Calu3 (cell line): ENCODE results near the gene NAPSA. TPM values are rescaled to one million over a fixed set of nuclear protein-coding genes. Genes with fewer than 3 reads are reported as not detected.
"Not testable (repeated sequence)": the region's sequence is repeated elsewhere in the genome, so short reads cannot be mapped to it uniquely, and the experiment has no call there.

ENCODE experiments used
- BruUV-seq: library from RNA; stranded (reverse); fragments of 400-500 nt; replicated peaks from 2 replicates; lab custom pipeline; 2021; lab: Mats Ljungman, UMichigan
- CTCF ChIA-PET: fragments of 300-600 bp; sonication (Branson Sonifier 250); formaldehyde crosslinking; loops from one replicate; lab custom pipeline; 2022; ENCODE audit warnings: antibody characterized with exemption; lab: Charles Lee
- DNase-seq: peaks from one replicate; pipeline ENCODE4 v3.0.0; 2022
- H3K27ac Mint-ChIP-seq: one replicate; pipeline ENCODE4 v1.8.0; 2022; ENCODE audit warnings: mixed read lengths; ENCODE audit not compliant: unreplicated experiment
- H3K27me3 Mint-ChIP-seq: one replicate; pipeline ENCODE4 v1.8.0; 2022; ENCODE audit warnings: mixed read lengths; ENCODE audit not compliant: unreplicated experiment
- H3K36me3 Mint-ChIP-seq: one replicate; pipeline ENCODE4 v1.8.0; 2022; ENCODE audit warnings: mild to moderate bottlenecking, moderate library complexity, mixed read lengths; ENCODE audit not compliant: insufficient read depth, unreplicated experiment
- H3K4me1 Mint-ChIP-seq: one replicate; pipeline ENCODE4 v1.8.0; 2022; ENCODE audit warnings: mild to moderate bottlenecking, low read depth, mixed read lengths; ENCODE audit not compliant: unreplicated experiment
- H3K4me3 Mint-ChIP-seq: one replicate; pipeline ENCODE4 v1.8.0; 2022; ENCODE audit warnings: mild to moderate bottlenecking, low read depth, moderate library complexity, mixed read lengths; ENCODE audit not compliant: unreplicated experiment
- H3K9me3 Mint-ChIP-seq: one replicate; pipeline ENCODE4 v1.8.0; 2022; ENCODE audit warnings: low read depth, mixed read lengths; ENCODE audit not compliant: unreplicated experiment
- intact Hi-C: fragments of 100-400 bp; cut with micrococcal nuclease; formaldehyde crosslinking; loops from one replicate; pipeline ENCODE4 v1.10.0; 2022; ENCODE audit not compliant: unreplicated experiment
- total RNA-seq: library from RNA; stranded (reverse); gene quantifications from 2 replicates; pipeline ENCODE4 v1.2.3, GENCODE V29; 2022
- TF ChIP-seq, protein P1 (sequence below): fragments of 200-600 bp; IDR thresholded peaks from one replicate; pipeline ENCODE4 v1.8.0; 2022; ENCODE audit warnings: antibody characterized with exemption; ENCODE audit not compliant: unreplicated experiment

The NAPSA gene
- total RNA-seq, 1 experiment from 2014 or later: 1.9 TPM

- Mint-ChIP-seq H3K27me3 (peaks cover 47% of the 10 kb centered on the region), H3K4me3 (peak overlapping the region; percentile 12), H3K4me1 (peaks cover 7% of the 10 kb centered on the region), H3K27ac (no peak overlapping the region), H3K9me3 (no peaks in the 10 kb centered on the region), H3K36me3 (peaks cover 10% of the 10 kb centered on the region)
- TF ChIP-seq, protein P1, sequence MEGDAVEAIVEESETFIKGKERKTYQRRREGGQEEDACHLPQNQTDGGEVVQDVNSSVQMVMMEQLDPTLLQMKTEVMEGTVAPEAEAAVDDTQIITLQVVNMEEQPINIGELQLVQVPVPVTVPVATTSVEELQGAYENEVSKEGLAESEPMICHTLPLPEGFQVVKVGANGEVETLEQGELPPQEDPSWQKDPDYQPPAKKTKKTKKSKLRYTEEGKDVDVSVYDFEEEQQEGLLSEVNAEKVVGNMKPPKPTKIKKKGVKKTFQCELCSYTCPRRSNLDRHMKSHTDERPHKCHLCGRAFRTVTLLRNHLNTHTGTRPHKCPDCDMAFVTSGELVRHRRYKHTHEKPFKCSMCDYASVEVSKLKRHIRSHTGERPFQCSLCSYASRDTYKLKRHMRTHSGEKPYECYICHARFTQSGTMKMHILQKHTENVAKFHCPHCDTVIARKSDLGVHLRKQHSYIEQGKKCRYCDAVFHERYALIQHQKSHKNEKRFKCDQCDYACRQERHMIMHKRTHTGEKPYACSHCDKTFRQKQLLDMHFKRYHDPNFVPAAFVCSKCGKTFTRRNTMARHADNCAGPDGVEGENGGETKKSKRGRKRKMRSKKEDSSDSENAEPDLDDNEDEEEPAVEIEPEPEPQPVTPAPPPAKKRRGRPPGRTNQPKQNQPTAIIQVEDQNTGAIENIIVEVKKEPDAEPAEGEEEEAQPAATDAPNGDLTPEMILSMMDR: no peak
- CTCF ChIA-PET: no interaction called here
- intact Hi-C loops: no loop called here
- BruUV-seq: no TSS peak
- no peak for DNase-seq
Measured at GRCh38 chr19:50358483-50359327, 6.7 kb downstream of the NAPSA start.

DNA sequence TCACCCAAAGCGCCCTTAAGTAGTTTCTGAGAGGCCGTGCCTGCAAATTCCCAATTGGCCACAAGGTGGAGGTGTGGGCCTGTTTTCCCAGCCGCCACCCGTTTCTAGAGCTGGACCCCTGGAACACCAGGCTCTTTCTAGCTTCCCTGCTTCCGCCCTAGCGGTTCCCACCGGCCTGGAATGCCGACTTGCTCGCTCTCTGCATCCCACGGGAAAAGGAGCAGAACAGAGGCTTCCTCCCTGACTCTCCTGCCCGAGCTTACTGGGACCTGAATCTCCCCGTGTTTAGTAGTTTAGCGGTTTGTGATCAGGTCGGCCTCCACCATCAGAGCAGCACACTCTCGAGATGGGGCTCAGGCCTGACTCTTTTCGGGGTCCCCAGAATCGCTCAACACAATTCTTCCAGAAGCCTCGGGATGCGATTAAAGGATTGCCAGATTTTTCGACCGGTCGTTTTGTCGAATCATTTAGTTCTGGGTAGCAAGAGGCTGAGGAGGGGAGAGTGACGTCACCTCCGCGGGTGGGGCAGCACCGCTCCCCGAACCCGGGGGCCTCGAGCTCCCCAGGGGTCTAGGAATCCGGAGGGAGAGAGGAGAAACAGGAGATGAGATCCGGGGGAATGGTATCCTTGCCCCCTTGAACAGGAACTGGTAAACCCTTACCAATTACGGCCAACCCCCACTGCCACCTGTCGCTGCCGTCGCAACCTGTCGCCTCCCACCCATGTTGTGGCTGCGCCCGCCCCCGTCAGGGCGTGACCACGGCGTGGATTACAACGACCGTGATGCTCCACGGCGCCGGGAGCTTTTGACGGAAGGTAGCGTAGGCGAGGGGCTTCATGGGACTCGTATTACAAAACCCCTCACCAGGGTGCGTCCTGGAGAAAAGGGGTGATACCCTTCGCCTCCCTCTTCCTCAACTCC, 8.0 kb downstream of the NAPSA start:
- intact Hi-C loops: no loop called here

DNA sequence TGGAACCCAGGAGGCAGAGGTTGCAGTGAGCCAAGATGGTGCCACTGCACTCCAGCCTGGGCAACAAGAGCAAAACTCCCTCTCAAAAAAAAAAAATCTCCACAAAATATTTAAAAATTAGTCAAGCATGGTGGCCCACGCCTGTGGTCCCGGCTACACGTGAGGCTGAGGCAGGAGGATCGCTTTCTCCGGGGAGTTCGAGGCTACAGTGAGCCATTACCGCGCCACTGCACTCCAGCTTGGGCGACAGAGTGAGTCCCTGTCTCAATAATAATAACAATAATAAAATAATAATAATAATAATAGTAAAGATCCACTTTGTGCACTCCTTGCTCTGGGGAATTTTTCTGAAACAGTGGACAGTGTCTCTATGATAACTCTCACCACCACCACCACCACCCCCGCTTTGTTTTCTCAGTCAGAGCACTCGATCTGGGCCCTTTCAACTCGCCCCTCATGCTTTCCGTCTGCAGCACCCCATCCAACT, 8.7 kb downstream of the NAPSA start:
- DNase-seq: no peak
- peaks cover 10% of the 10 kb centered on the region for H3K36me3 Mint-ChIP-seq
- H3K4me3 Mint-ChIP-seq: peak overlapping the region; percentile 76
- no TSS peak for BruUV-seq
- H3K9me3 Mint-ChIP-seq: no peaks in the 10 kb centered on the region
- peak overlapping the region; percentile 2 for H3K27ac Mint-ChIP-seq
- peaks cover 29% of the 10 kb centered on the region for H3K27me3 Mint-ChIP-seq
- TF ChIP-seq, protein P1: no peak
- intact Hi-C loops: no loop called here
- H3K4me1 Mint-ChIP-seq: no peaks in the 10 kb centered on the region
- CTCF ChIA-PET: interaction anchor here (0.7 to 1.6 kb wide), 13 partner anchors 8 to 565 kb away, joined by 3 to 11 read pairs (median 5); partner anchors contain the start of genes KCNC3 and POLD1

More for the DNA sequence above, 8.0 kb downstream of the NAPSA start:
- peaks cover 36% of the 10 kb centered on the region for H3K27me3 Mint-ChIP-seq
- peak overlapping the region; percentile 2 for H3K27ac Mint-ChIP-seq
- CTCF ChIA-PET: interaction anchor here (0.7 to 1.6 kb wide), 13 partner anchors 9 to 565 kb away, joined by 3 to 11 read pairs (median 5); partner anchors contain the start of genes KCNC3 and POLD1
- no peaks in the 10 kb centered on the region for H3K9me3 Mint-ChIP-seq
- H3K36me3 Mint-ChIP-seq: peaks cover 10% of the 10 kb centered on the region
- H3K4me3 Mint-ChIP-seq: peak overlapping the region; percentile 76
- TF ChIP-seq, protein P1: peak; percentile 98
- H3K4me1 Mint-ChIP-seq: no peaks in the 10 kb centered on the region
- no TSS peak for BruUV-seq
- DNase-seq: peak; percentile 82

- CTCF ChIA-PET, BruUV-seq, H3K9me3 Mint-ChIP-seq, DNase-seq, H3K27me3 Mint-ChIP-seq, H3K27ac Mint-ChIP-seq, H3K4me3 Mint-ChIP-seq, intact Hi-C loops: not testable (repeated sequence)
- Mint-ChIP-seq H3K36me3 (peaks cover 10% of the 10 kb centered on the region), H3K4me1 (peaks cover 10% of the 10 kb centered on the region)
Measured at GRCh38 chr19:50353487-50353880, 12.0 kb downstream of the NAPSA start.
